PC-9 (cell line): ENCODE results near the gene LRRC14B. TPM values are rescaled to one million over a fixed set of nuclear protein-coding genes. Genes with fewer than 3 reads are reported as not detected.

Experiments
- BruUV-seq: library from RNA; stranded (reverse); fragments of 400-500 nt; replicated peaks from 2 replicates; lab custom pipeline; 2021; lab: Mats Ljungman, UMichigan
- CTCF ChIA-PET: fragments of 300-600 bp; sonication (Branson Sonifier 250); formaldehyde crosslinking; loops from one replicate; lab custom pipeline; 2022; ENCODE audit warnings: antibody characterized with exemption; lab: Charles Lee
- POLR2A ChIA-PET: fragments of 300-600 bp; sonication (Branson Sonifier 250); formaldehyde crosslinking; loops from one replicate; lab custom pipeline; 2022; ENCODE audit warnings: antibody characterized with exemption; ENCODE audit not compliant: unreplicated experiment; lab: Charles Lee
- DNase-seq, 2 experiments: peaks; one replicate each; pipeline versions ENCODE4 v3.0.0 to v3.0.0-alpha.2; 2015 to 2022; ENCODE audit warnings: mixed read lengths in 1 of 2
- H2AFZ ChIP-seq: fragments of 200-600 bp; sonication (generic); 2 replicates; pipeline ENCODE4 v1.8.1; 2017; ENCODE audit warnings: antibody characterized with exemption
- H3F3A ChIP-seq: fragments of 200-600 bp; sonication (generic); 2 replicates; pipeline ENCODE4 v1.8.1; 2017; ENCODE audit warnings: antibody characterized with exemption, mild to moderate bottlenecking, low read depth; ENCODE audit not compliant: insufficient read depth
- H3K27ac ChIP-seq: fragments of 200-600 bp; sonication (generic); 2 replicates; pipeline ENCODE4 v1.6.1; 2016; ENCODE audit warnings: mixed run types
- H3K27me3 ChIP-seq: fragments of 200-600 bp; sonication (generic); 2 replicates; pipeline ENCODE4 v1.6.1; 2016; ENCODE audit warnings: low read depth, mixed run types; ENCODE audit not compliant: insufficient read depth
- H3K36me3 ChIP-seq: fragments of 200-600 bp; sonication (generic); 2 replicates; pipeline ENCODE4 v1.6.1; 2016; ENCODE audit warnings: low read depth, mixed run types
- H3K4me1 ChIP-seq: fragments of 200-600 bp; sonication (generic); replicated peaks from 2 replicates; pipeline ENCODE4 v1.6.1; 2016; ENCODE audit warnings: mixed run types; ENCODE audit not compliant: insufficient read depth
- H3K4me2 ChIP-seq: fragments of 200-600 bp; sonication (generic); 2 replicates; pipeline ENCODE4 v1.6.1; 2017; ENCODE audit warnings: mixed run types
- H3K4me3 ChIP-seq: fragments of 200-600 bp; sonication (generic); 2 replicates; pipeline ENCODE4 v1.6.1; 2016; ENCODE audit warnings: mixed run types
- H3K79me2 ChIP-seq: fragments of 200-600 bp; sonication (generic); 2 replicates; pipeline ENCODE4 v1.6.1; 2017; ENCODE audit warnings: low read depth, mixed run types
- H3K9me2 ChIP-seq: fragments of 200-600 bp; sonication (generic); 2 replicates; pipeline ENCODE4 v1.8.1; 2017; ENCODE audit warnings: mild to moderate bottlenecking; ENCODE audit not compliant: insufficient read depth
- H3K9me3 ChIP-seq: fragments of 200-600 bp; sonication (generic); 2 replicates; pipeline ENCODE4 v1.8.1; 2016; ENCODE audit warnings: low read depth; ENCODE audit not compliant: insufficient read depth
- H4K20me1 ChIP-seq: fragments of 200-600 bp; sonication (generic); 2 replicates; pipeline ENCODE4 v1.8.1; 2017; ENCODE audit not compliant: insufficient read depth
- EZH2 ChIP-seq: fragments of 200-600 bp; sonication (generic); IDR thresholded peaks from 2 replicates; pipeline ENCODE4 v1.8.0; 2017; ENCODE audit warnings: antibody characterized with exemption, low read depth
- intact Hi-C: fragments of 100-400 bp; cut with micrococcal nuclease; formaldehyde crosslinking; loops from one replicate; pipeline ENCODE4 v1.10.0; 2022; ENCODE audit not compliant: unreplicated experiment
- total RNA-seq: library from RNA; stranded (reverse); gene quantifications from 2 replicates; pipeline ENCODE4 v1.2.3, GENCODE V29; 2021
- TF ChIP-seq, protein P1 (sequence below): fragments of 200-600 bp; sonication (generic); conservative IDR thresholded peaks from 2 replicates; pipeline ENCODE4 v1.6.1; 2017; ENCODE audit warnings: mixed run types, antibody characterized with exemption, mild to moderate bottlenecking, moderate library complexity

LRRC14B gene
- total RNA-seq, 1 experiment from 2014 or later = not detected

GRCh38 chr5:173392-174290 is 17.7 kb upstream of the LRRC14B start:
- no peaks in the 10 kb centered on the region for H3K9me2 ChIP-seq
- H3K27ac ChIP-seq = no peak overlapping the region
- no peaks in the 10 kb centered on the region for H3K79me2 ChIP-seq
- no peaks in the 10 kb centered on the region for H3K36me3 ChIP-seq
- no peak overlapping the region for H3K4me2 ChIP-seq
- H3K4me1 ChIP-seq = no peaks in the 10 kb centered on the region
- ChIA-PET CTCF (no interaction called here), POLR2A (no interaction called here)
- H3K27me3 ChIP-seq = peaks cover 93% of the 10 kb centered on the region
- no peak overlapping the region for H3K4me3 ChIP-seq
- no peaks in the 10 kb centered on the region for H3K9me3 ChIP-seq
- H4K20me1 ChIP-seq = 0 out of 2 replicates have a peak, but pooled peaks cover 8% of the 10 kb centered on the region
- no TSS peak for BruUV-seq
- 0 out of 2 replicates have a peak, but pooled peaks have one; percentile 32 for TF ChIP-seq EZH2
- TF ChIP-seq, protein P1, sequence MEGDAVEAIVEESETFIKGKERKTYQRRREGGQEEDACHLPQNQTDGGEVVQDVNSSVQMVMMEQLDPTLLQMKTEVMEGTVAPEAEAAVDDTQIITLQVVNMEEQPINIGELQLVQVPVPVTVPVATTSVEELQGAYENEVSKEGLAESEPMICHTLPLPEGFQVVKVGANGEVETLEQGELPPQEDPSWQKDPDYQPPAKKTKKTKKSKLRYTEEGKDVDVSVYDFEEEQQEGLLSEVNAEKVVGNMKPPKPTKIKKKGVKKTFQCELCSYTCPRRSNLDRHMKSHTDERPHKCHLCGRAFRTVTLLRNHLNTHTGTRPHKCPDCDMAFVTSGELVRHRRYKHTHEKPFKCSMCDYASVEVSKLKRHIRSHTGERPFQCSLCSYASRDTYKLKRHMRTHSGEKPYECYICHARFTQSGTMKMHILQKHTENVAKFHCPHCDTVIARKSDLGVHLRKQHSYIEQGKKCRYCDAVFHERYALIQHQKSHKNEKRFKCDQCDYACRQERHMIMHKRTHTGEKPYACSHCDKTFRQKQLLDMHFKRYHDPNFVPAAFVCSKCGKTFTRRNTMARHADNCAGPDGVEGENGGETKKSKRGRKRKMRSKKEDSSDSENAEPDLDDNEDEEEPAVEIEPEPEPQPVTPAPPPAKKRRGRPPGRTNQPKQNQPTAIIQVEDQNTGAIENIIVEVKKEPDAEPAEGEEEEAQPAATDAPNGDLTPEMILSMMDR = no peak
- no peak for DNase-seq
- intact Hi-C loops = no loop called here
- no peak overlapping the region for H2AFZ ChIP-seq
- H3F3A ChIP-seq = no peaks in the 10 kb centered on the region

GRCh38 chr5:174291-174600 is 17.0 kb upstream of the LRRC14B start:
- no peaks in the 10 kb centered on the region for H3F3A ChIP-seq
- 0 out of 2 replicates have a peak, but pooled peaks cover 8% of the 10 kb centered on the region for H4K20me1 ChIP-seq
- POLR2A ChIA-PET = no interaction called here
- DNase-seq = no peak
- H3K9me2 ChIP-seq = no peaks in the 10 kb centered on the region
- no peaks in the 10 kb centered on the region for H3K36me3 ChIP-seq
- no peaks in the 10 kb centered on the region for H3K79me2 ChIP-seq
- CTCF ChIA-PET = no interaction called here
- H3K27ac ChIP-seq = no peak overlapping the region
- peaks cover 94% of the 10 kb centered on the region for H3K27me3 ChIP-seq
- BruUV-seq = no TSS peak
- intact Hi-C loops = no loop called here
- no peaks in the 10 kb centered on the region for H3K4me1 ChIP-seq
- no peak overlapping the region for H2AFZ ChIP-seq
- H3K4me2 ChIP-seq = no peak overlapping the region
- H3K4me3 ChIP-seq = no peak overlapping the region
- no peaks in the 10 kb centered on the region for H3K9me3 ChIP-seq
- TF ChIP-seq, protein P1 = no peak
- no peak for TF ChIP-seq EZH2

DNA sequence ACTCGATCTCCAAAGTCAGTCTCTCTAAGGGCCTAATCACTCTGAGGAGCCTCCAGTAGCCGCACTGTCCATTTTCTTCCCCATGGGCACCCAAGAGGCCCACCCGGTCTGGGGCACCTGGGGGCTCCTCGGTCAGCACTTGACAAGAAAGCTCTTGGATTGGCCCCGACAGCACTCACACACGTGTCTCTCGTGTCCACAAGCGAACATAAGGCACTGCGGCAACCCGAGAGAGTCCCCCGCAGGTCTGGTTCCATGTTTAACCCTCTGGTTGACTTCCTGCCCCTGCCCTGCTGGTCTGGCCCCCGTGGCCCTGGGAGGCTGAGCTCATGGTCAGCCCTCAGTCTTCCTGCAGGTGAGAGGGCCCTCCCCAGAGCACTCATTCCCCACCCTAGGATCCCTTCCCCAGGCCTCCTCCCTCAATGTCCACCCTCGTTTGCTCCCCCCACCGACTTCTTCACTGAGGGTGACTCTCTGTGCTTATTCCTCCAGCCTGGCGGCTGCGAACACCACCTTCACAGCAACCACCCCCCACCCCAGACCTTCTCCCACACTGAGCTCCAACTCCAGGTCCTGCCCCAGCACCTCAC is 16.3 kb upstream of the LRRC14B start:
- BruUV-seq = no TSS peak
- H3K4me3 ChIP-seq = no peak overlapping the region
- intact Hi-C loops = no loop called here
- no peaks in the 10 kb centered on the region for H3K9me3 ChIP-seq
- H3K79me2 ChIP-seq = no peaks in the 10 kb centered on the region
- peaks cover 94% of the 10 kb centered on the region for H3K27me3 ChIP-seq
- no peak for TF ChIP-seq EZH2
- TF ChIP-seq, protein P1 = no peak
- 0 out of 2 replicates have a peak, but pooled peaks cover 8% of the 10 kb centered on the region for H4K20me1 ChIP-seq
- no peaks in the 10 kb centered on the region for H3F3A ChIP-seq
- H3K4me2 ChIP-seq = no peak overlapping the region
- no peak for DNase-seq
- POLR2A ChIA-PET = no interaction called here
- no peaks in the 10 kb centered on the region for H3K36me3 ChIP-seq
- no peak overlapping the region for H3K27ac ChIP-seq
- H2AFZ ChIP-seq = no peak overlapping the region
- no peaks in the 10 kb centered on the region for H3K4me1 ChIP-seq
- no peaks in the 10 kb centered on the region for H3K9me2 ChIP-seq
- CTCF ChIA-PET = interaction anchor here (0.6 kb wide), 1 partner anchor 76 kb away, joined by 4 read pairs; no protein-coding TSS in a partner anchor
